OCI-LY1 (cell line): ENCODE results near the gene CCNE1.

Experiments used
- H2AFZ ChIP-seq: fragments of 200-600 bp; sonication (generic), shearing (Covaris generic); 2 replicates; pipeline ENCODE4 v1.6.0; 2014; ENCODE audit warnings: antibody characterized with exemption, mild to moderate bottlenecking, low read length
- H3F3A ChIP-seq: fragments of 200-600 bp; sonication (generic), shearing (Covaris generic); 2 replicates; pipeline ENCODE4 v1.6.0; 2014; ENCODE audit warnings: mild to moderate bottlenecking, antibody characterized with exemption, low read length, moderate library complexity; ENCODE audit not compliant: insufficient read depth
- H3K27ac ChIP-seq: fragments of 200-600 bp; sonication (generic); 2 replicates; pipeline ENCODE4 v1.5.1; 2014; ENCODE audit warnings: low read length, mixed run types, mild to moderate bottlenecking, low read depth; ENCODE audit not compliant: poor library complexity, severe bottlenecking
- H3K27me3 ChIP-seq: fragments of 200-600 bp; sonication (generic); 2 replicates; pipeline ENCODE4 v1.6.0; 2014; ENCODE audit warnings: antibody characterized with exemption, mild to moderate bottlenecking, low read length, moderate library complexity; ENCODE audit not compliant: insufficient read depth
- H3K36me3 ChIP-seq: fragments of 200-600 bp; sonication (generic); 2 replicates; pipeline ENCODE4 v1.6.1; 2014; ENCODE audit warnings: mild to moderate bottlenecking, antibody characterized with exemption, low read length, moderate library complexity, mixed read lengths; ENCODE audit not compliant: insufficient read depth
- H3K4me1 ChIP-seq: fragments of 200-600 bp; sonication (generic); 2 replicates; pipeline ENCODE4 v1.5.1; 2014; ENCODE audit warnings: mild to moderate bottlenecking, low read length, moderate library complexity; ENCODE audit not compliant: insufficient read depth, severe bottlenecking
- H3K4me2 ChIP-seq: fragments of 200-600 bp; sonication (generic), shearing (Covaris generic); 2 replicates; pipeline ENCODE4 v1.6.1; 2014; ENCODE audit warnings: low read length
- H3K4me3 ChIP-seq: fragments of 200-600 bp; sonication (generic); 2 replicates; pipeline ENCODE4 v1.5.1; 2014; ENCODE audit warnings: low read length, low read depth, mild to moderate bottlenecking, mixed read lengths; ENCODE audit not compliant: poor library complexity, severe bottlenecking
- H3K79me2 ChIP-seq: fragments of 200-600 bp; shearing (Covaris generic); 2 replicates; pipeline ENCODE4 v1.6.1; 2016; ENCODE audit warnings: mixed run types, low read length, mixed read lengths; ENCODE audit not compliant: insufficient read depth
- H3K9ac ChIP-seq: fragments of 200-600 bp; sonication (generic), shearing (Covaris generic); 2 replicates; pipeline ENCODE4 v1.6.1; 2014; ENCODE audit warnings: mild to moderate bottlenecking, low read length, mixed read lengths
- H3K9me2 ChIP-seq: fragments of 200-600 bp; sonication (generic), shearing (Covaris generic); 2 replicates; pipeline ENCODE4 v1.6.1; 2014; ENCODE audit warnings: low read depth, mild to moderate bottlenecking, low read length, mixed read lengths
- H3K9me3 ChIP-seq: fragments of 200-600 bp; shearing (Covaris generic); 2 replicates; pipeline ENCODE4 v1.6.1; 2014; ENCODE audit warnings: low read length, mixed read lengths
- H4K20me1 ChIP-seq: fragments of 200-600 bp; sonication (generic), shearing (Covaris generic); 2 replicates; pipeline ENCODE4 v1.6.0; 2016; ENCODE audit warnings: mild to moderate bottlenecking, low read length; ENCODE audit not compliant: insufficient read depth
- EZH2 ChIP-seq: fragments of 200-600 bp; sonication (generic), shearing (Covaris generic); IDR thresholded peaks from 2 replicates; pipeline ENCODE4 v1.8.0; 2017; ENCODE audit warnings: borderline replicate concordance, mixed run types, mild to moderate bottlenecking, antibody characterized with exemption, low read length, moderate library complexity, mixed read lengths
- TF ChIP-seq, protein P1 (sequence below): fragments of 200-600 bp; sonication (generic), shearing (Covaris generic); IDR thresholded peaks from 2 replicates; pipeline ENCODE4 v1.5.1; 2017; ENCODE audit warnings: mild to moderate bottlenecking, antibody characterized with exemption, low read length, moderate library complexity, mixed read lengths

CCNE1 gene

DNA sequence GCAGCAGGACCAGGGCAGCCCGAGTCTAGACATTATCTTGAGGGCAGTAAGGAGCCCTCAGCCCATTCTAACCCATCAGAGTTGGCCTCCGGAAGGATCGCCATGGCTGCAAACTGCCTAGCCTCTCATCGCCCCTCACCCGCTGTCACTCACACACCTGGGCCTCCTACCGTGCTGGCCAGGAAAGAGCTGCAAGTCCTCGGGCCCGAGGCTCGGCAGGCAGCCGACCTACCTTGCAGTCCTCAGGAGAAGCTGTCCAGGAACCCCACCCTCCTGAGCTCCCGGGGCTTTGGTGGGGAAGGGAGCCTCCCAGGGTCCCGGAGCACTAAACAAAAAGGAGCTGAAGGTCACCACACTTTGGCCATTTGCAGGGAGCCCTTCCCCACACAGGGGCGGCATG is 46.8 kb downstream of the CCNE1 start:
- TF ChIP-seq, protein P1, sequence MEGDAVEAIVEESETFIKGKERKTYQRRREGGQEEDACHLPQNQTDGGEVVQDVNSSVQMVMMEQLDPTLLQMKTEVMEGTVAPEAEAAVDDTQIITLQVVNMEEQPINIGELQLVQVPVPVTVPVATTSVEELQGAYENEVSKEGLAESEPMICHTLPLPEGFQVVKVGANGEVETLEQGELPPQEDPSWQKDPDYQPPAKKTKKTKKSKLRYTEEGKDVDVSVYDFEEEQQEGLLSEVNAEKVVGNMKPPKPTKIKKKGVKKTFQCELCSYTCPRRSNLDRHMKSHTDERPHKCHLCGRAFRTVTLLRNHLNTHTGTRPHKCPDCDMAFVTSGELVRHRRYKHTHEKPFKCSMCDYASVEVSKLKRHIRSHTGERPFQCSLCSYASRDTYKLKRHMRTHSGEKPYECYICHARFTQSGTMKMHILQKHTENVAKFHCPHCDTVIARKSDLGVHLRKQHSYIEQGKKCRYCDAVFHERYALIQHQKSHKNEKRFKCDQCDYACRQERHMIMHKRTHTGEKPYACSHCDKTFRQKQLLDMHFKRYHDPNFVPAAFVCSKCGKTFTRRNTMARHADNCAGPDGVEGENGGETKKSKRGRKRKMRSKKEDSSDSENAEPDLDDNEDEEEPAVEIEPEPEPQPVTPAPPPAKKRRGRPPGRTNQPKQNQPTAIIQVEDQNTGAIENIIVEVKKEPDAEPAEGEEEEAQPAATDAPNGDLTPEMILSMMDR = no peak
- TF ChIP-seq EZH2 = no peak
- H3K27me3 ChIP-seq = peaks cover 3% of the 10 kb centered on the region; the same call in 1 of the 2 replicates
- H2AFZ ChIP-seq = no peak overlapping the region
- H3K4me2 ChIP-seq = no peak overlapping the region
- H3K27ac ChIP-seq = no peak overlapping the region
- no peaks in the 10 kb centered on the region for H3K9me2 ChIP-seq
- H3K36me3 ChIP-seq = no peaks in the 10 kb centered on the region
- H3K4me1 ChIP-seq = no peaks in the 10 kb centered on the region
- H3K79me2 ChIP-seq = no peaks in the 10 kb centered on the region
- H3F3A ChIP-seq = no peaks in the 10 kb centered on the region
- H3K9ac ChIP-seq = no peak overlapping the region
- H3K4me3 ChIP-seq = no peak overlapping the region
- H4K20me1 ChIP-seq = no peaks in the 10 kb centered on the region
- no peaks in the 10 kb centered on the region for H3K9me3 ChIP-seq

DNA sequence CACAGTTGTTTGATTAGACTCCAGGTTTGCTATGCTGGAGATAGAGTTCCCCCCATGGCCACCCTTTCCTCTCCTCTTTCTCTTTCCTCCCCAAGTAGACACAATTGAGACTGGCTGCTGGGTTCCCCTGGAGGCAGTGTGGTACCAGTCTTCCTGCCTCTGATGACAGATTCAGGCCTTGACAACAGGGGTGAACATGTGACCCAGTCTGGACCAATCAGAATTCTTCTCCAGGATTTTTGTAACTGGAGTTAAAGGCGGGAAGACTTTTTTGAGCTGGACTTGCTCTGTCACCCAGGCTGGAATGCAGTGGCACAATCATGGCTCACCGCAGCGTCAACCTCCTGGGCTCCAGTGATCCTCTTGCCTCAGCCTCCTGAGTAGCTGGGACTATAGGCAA is 48.7 kb downstream of the CCNE1 start:
- Histone ChIP-seq H3K4me2 (no peak overlapping the region), H3K27me3 (peaks cover 2% of the 10 kb centered on the region; the same call in 1 of the 2 replicates), H3F3A (no peaks in the 10 kb centered on the region), H2AFZ (no peak overlapping the region), H3K36me3 (no peaks in the 10 kb centered on the region), H4K20me1 (no peaks in the 10 kb centered on the region), H3K4me3 (no peak overlapping the region), H3K9ac (no peak overlapping the region), H3K27ac (no peak overlapping the region), H3K4me1 (no peaks in the 10 kb centered on the region), H3K9me2 (no peaks in the 10 kb centered on the region), H3K79me2 (no peaks in the 10 kb centered on the region), H3K9me3 (no peaks in the 10 kb centered on the region)
- TF ChIP-seq EZH2 = no peak
- TF ChIP-seq, protein P1 = no peak

DNA sequence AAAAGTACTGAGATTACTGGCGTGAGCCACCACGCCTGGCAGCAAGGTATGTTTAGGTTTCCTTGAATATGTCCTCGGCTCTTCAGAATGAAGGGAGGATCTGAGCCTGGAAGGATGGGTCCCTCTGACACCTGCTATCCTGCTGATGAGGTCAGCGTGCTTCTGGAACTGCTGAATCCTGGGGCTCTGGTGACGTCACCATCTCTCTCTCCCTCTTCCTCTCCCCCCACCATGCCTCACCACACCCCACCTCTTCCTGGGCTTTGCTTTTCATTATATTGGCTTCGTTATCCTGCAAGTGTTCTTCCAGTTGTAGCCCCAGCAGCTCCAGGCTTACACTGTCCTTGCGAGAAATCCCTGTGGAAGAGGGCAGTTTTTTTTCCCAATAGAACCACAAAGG is 49.8 kb downstream of the CCNE1 start:
- Histone ChIP-seq H3K36me3 (no peaks in the 10 kb centered on the region), H2AFZ (no peak overlapping the region), H3K4me2 (no peak overlapping the region), H3K27ac (no peak overlapping the region), H3K79me2 (no peaks in the 10 kb centered on the region), H4K20me1 (no peaks in the 10 kb centered on the region), H3K4me1 (no peaks in the 10 kb centered on the region), H3K9me3 (no peaks in the 10 kb centered on the region), H3K4me3 (no peak overlapping the region), H3K9me2 (no peaks in the 10 kb centered on the region), H3F3A (no peaks in the 10 kb centered on the region), H3K27me3 (0 out of 2 replicates have a peak, but pooled peaks cover 3% of the 10 kb centered on the region), H3K9ac (no peak overlapping the region)
- TF ChIP-seq, protein P1 = no peak
- no peak for TF ChIP-seq EZH2
